Neural cell (in vitro differentiated cells): ENCODE results near the gene LDAH.

Source experiments
- MXI1 ChIP-seq: fragments of 450-650 bp; conservative IDR thresholded peaks from 2 replicates; pipeline ENCODE4 v1.6.1; 2014; ENCODE audit warnings: antibody characterized with exemption, mild to moderate bottlenecking; ENCODE audit not compliant: poor library complexity, severe bottlenecking
- POLR2AphosphoS5 ChIP-seq: IDR thresholded peaks from 2 replicates; pipeline ENCODE4 v1.6.1; 2012
- TF ChIP-seq, protein P1 (sequence below): fragments of 450-650 bp; IDR thresholded peaks from 2 replicates; pipeline ENCODE4 v1.5.1; 2014; ENCODE audit warnings: antibody characterized with exemption, mild to moderate bottlenecking, moderate library complexity; ENCODE audit not compliant: poor library complexity, severe bottlenecking
- TF ChIP-seq, protein P2 (sequence below): IDR thresholded peaks from 2 replicates; pipeline ENCODE4 v1.6.1; 2012; ENCODE audit warnings: borderline replicate concordance

DNA sequence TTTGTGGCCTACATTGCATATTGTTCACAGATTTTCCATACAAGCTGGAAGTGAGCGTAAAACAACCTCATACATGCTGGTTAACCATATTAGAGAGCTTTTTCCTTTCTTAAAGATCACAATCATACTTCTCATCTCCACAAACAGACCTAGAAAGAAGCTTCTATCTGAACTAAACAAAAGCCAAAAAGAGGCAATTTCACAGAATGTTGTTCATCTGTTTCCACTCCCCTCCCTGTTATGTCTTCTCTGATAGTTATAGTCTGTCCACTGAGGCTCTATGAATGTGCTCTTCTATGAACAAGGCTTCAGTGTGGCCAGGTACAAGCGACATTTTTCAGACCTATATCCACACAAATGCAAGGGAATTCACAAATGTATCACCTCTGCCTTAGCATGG, 63.4 kb downstream of the LDAH start:
- TF ChIP-seq, protein P1, sequence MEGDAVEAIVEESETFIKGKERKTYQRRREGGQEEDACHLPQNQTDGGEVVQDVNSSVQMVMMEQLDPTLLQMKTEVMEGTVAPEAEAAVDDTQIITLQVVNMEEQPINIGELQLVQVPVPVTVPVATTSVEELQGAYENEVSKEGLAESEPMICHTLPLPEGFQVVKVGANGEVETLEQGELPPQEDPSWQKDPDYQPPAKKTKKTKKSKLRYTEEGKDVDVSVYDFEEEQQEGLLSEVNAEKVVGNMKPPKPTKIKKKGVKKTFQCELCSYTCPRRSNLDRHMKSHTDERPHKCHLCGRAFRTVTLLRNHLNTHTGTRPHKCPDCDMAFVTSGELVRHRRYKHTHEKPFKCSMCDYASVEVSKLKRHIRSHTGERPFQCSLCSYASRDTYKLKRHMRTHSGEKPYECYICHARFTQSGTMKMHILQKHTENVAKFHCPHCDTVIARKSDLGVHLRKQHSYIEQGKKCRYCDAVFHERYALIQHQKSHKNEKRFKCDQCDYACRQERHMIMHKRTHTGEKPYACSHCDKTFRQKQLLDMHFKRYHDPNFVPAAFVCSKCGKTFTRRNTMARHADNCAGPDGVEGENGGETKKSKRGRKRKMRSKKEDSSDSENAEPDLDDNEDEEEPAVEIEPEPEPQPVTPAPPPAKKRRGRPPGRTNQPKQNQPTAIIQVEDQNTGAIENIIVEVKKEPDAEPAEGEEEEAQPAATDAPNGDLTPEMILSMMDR = no peak
- TF ChIP-seq, protein P2, sequence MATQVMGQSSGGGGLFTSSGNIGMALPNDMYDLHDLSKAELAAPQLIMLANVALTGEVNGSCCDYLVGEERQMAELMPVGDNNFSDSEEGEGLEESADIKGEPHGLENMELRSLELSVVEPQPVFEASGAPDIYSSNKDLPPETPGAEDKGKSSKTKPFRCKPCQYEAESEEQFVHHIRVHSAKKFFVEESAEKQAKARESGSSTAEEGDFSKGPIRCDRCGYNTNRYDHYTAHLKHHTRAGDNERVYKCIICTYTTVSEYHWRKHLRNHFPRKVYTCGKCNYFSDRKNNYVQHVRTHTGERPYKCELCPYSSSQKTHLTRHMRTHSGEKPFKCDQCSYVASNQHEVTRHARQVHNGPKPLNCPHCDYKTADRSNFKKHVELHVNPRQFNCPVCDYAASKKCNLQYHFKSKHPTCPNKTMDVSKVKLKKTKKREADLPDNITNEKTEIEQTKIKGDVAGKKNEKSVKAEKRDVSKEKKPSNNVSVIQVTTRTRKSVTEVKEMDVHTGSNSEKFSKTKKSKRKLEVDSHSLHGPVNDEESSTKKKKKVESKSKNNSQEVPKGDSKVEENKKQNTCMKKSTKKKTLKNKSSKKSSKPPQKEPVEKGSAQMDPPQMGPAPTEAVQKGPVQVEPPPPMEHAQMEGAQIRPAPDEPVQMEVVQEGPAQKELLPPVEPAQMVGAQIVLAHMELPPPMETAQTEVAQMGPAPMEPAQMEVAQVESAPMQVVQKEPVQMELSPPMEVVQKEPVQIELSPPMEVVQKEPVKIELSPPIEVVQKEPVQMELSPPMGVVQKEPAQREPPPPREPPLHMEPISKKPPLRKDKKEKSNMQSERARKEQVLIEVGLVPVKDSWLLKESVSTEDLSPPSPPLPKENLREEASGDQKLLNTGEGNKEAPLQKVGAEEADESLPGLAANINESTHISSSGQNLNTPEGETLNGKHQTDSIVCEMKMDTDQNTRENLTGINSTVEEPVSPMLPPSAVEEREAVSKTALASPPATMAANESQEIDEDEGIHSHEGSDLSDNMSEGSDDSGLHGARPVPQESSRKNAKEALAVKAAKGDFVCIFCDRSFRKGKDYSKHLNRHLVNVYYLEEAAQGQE = no peak
- no peak for TF ChIP-seq MXI1
- TF ChIP-seq POLR2AphosphoS5 = no peak
